ENCODE measurements around the gene MICAL3.

DNA sequence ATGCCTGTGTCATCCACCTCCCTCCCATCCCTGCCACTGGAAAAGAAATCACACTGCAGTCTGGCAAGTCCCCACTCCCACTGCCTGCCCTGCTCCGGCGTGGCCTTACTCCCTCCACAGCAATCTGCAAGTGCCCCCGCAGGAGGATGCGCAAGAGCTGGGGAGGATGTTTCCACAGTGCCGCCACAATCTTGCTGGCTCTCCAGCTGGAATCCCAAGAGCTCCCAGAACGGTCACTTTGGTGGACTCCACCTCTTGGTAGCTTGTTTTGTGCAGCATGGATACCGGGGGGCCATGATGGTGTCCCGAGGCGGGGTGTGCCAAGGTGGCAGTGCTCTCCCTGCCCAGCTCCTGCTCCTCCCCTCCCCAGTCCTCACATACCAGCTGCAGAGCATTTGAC is 76.3 kb downstream of the MICAL3 start:
- TF ChIP-seq, protein P1, sequence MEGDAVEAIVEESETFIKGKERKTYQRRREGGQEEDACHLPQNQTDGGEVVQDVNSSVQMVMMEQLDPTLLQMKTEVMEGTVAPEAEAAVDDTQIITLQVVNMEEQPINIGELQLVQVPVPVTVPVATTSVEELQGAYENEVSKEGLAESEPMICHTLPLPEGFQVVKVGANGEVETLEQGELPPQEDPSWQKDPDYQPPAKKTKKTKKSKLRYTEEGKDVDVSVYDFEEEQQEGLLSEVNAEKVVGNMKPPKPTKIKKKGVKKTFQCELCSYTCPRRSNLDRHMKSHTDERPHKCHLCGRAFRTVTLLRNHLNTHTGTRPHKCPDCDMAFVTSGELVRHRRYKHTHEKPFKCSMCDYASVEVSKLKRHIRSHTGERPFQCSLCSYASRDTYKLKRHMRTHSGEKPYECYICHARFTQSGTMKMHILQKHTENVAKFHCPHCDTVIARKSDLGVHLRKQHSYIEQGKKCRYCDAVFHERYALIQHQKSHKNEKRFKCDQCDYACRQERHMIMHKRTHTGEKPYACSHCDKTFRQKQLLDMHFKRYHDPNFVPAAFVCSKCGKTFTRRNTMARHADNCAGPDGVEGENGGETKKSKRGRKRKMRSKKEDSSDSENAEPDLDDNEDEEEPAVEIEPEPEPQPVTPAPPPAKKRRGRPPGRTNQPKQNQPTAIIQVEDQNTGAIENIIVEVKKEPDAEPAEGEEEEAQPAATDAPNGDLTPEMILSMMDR (IDR thresholded peaks at IDR 0.05): no peak
- TF ChIP-seq POLR2A (IDR thresholded peaks at IDR 0.05): no peak
- TF ChIP-seq POLR2AphosphoS5 (IDR thresholded peaks at IDR 0.05): no peak
- no peak for TF ChIP-seq EP300 (IDR thresholded peaks at IDR 0.05; ENCODE audit: low read depth)
